ENCODE measurements around the gene DNAH17.

Gene DNAH17

DNA sequence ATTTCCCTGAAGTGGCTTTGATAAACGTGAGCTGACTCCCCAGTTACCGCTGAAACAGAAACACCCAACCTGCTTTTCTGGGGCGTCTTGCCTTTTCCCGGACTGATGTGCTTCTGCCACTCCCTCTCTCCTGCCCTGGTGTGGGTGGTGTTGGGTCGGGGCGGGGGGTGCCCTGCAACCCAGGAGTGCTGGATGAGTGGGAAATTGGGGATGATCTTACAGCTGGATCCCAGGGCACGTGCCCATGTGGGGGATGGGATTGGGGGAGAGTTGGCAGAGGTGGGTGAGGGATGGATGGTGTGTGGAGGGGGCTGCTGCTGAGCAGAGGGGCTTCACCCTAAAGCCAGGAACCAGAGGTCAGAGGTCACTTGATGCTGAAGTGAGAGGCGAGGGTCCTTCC lies 170.3 kb downstream of the DNAH17 start:
- Histone ChIP-seq H3K9me3 (ENCODE audit: control insufficient read depth in 2 of 2, low read length in 2 of 2) (no peaks in the 10 kb centered on the region), H3K36me3 (ENCODE audit: control insufficient read depth in 2 of 2, insufficient read depth in 2 of 2, low read length in 2 of 2) (peaks cover 25 to 29% of the 10 kb centered on the region in 2 donors), H3K9ac (ENCODE audit: low read length in 2 of 2) (no peak overlapping the region), H3K4me1 (ENCODE audit: control insufficient read depth, insufficient read depth, low read length) (peaks cover 17% of the 10 kb centered on the region), H3K27me3 (ENCODE audit: control insufficient read depth in 1 of 2, insufficient read depth in 2 of 2, low read length in 2 of 2) (no peaks in the 10 kb centered on the region), H3K4me3 (ENCODE audit: low read length in 2 of 2) (no peak overlapping the region), H3K27ac (ENCODE audit: low read length) (no peak overlapping the region)

GRCh38 chr17:78406396-78406795 lies 170.8 kb downstream of the DNAH17 start:
- H3K4me3 ChIP-seq (ENCODE audit: low read length in 2 of 2) = no peak overlapping the region
- peaks cover 17% of the 10 kb centered on the region for H3K4me1 ChIP-seq (ENCODE audit: control insufficient read depth, insufficient read depth, low read length)
- H3K27me3 ChIP-seq (ENCODE audit: control insufficient read depth in 1 of 2, insufficient read depth in 2 of 2, low read length in 2 of 2) = no peaks in the 10 kb centered on the region
- H3K9me3 ChIP-seq (ENCODE audit: control insufficient read depth in 2 of 2, low read length in 2 of 2) = no peaks in the 10 kb centered on the region
- H3K9ac ChIP-seq (ENCODE audit: low read length in 2 of 2) = no peak overlapping the region
- H3K27ac ChIP-seq (ENCODE audit: low read length) = no peak overlapping the region
- H3K36me3 ChIP-seq (ENCODE audit: control insufficient read depth in 2 of 2, insufficient read depth in 2 of 2, low read length in 2 of 2) = peaks cover 29% of the 10 kb centered on the region in 2 donors

DNA sequence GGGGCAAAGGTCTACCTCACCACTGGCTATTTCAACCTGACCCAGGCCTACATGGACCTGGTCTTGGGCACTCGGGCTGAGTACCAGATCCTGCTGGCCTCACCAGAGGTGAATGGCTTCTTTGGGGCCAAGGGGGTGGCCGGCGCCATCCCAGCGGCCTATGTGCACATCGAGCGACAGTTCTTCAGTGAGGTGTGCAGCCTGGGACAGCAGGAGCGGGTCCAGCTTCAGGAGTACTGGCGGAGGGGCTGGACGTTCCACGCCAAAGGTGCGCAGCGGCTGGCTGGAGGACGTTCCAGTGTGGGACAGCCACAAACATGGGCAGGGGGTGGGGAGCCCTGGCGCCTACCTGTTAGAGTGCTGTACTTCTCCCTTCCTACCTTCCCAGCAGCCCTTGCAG lies 173.4 kb downstream of the DNAH17 start:
- H3K4me3 ChIP-seq (ENCODE audit: low read length in 2 of 2) = no peak overlapping the region
- no peaks in the 10 kb centered on the region for H3K9me3 ChIP-seq (ENCODE audit: control insufficient read depth in 2 of 2, low read length in 2 of 2)
- H3K9ac ChIP-seq (ENCODE audit: low read length in 2 of 2) = no peak overlapping the region
- H3K36me3 ChIP-seq (ENCODE audit: control insufficient read depth in 2 of 2, insufficient read depth in 2 of 2, low read length in 2 of 2) = peaks cover 49 to 53% of the 10 kb centered on the region in 2 donors
- no peaks in the 10 kb centered on the region for H3K27me3 ChIP-seq (ENCODE audit: control insufficient read depth in 1 of 2, insufficient read depth in 2 of 2, low read length in 2 of 2)
- no peak overlapping the region for H3K27ac ChIP-seq (ENCODE audit: low read length)
- peaks cover 10% of the 10 kb centered on the region for H3K4me1 ChIP-seq (ENCODE audit: control insufficient read depth, insufficient read depth, low read length)

- no peaks in the 10 kb centered on the region for H3K27me3 ChIP-seq (ENCODE audit: control insufficient read depth in 1 of 2, insufficient read depth in 2 of 2, low read length in 2 of 2)
- H3K27ac ChIP-seq (ENCODE audit: low read length) = no peak overlapping the region
- H3K9me3 ChIP-seq (ENCODE audit: control insufficient read depth in 2 of 2, low read length in 2 of 2) = no peaks in the 10 kb centered on the region
- H3K4me3 ChIP-seq (ENCODE audit: low read length in 2 of 2) = no peak overlapping the region
- peaks cover 15% of the 10 kb centered on the region for H3K4me1 ChIP-seq (ENCODE audit: control insufficient read depth, insufficient read depth, low read length)
- peaks cover 51 to 59% of the 10 kb centered on the region in 2 donors for H3K36me3 ChIP-seq (ENCODE audit: control insufficient read depth in 2 of 2, insufficient read depth in 2 of 2, low read length in 2 of 2)
- no peak overlapping the region for H3K9ac ChIP-seq (ENCODE audit: low read length in 2 of 2)
These were observed 175.3 kb downstream of the DNAH17 start for GRCh38 chr17:78401891-78402290.

- no peak overlapping the region for H3K9ac ChIP-seq (ENCODE audit: low read length in 2 of 2)
- H3K9me3 ChIP-seq (ENCODE audit: control insufficient read depth in 2 of 2, low read length in 2 of 2) = no peaks in the 10 kb centered on the region
- H3K4me1 ChIP-seq (ENCODE audit: control insufficient read depth, insufficient read depth, low read length) = peaks cover 17% of the 10 kb centered on the region
- H3K27me3 ChIP-seq (ENCODE audit: control insufficient read depth in 1 of 2, insufficient read depth in 2 of 2, low read length in 2 of 2) = no peaks in the 10 kb centered on the region
- no peak overlapping the region for H3K4me3 ChIP-seq (ENCODE audit: low read length in 2 of 2)
- H3K27ac ChIP-seq (ENCODE audit: low read length) = no peak overlapping the region
- peaks cover 48 to 59% of the 10 kb centered on the region in 2 donors for H3K36me3 ChIP-seq (ENCODE audit: control insufficient read depth in 2 of 2, insufficient read depth in 2 of 2, low read length in 2 of 2)
These were observed 175.9 kb downstream of the DNAH17 start for GRCh38 chr17:78401246-78401645.

- peaks cover 48 to 59% of the 10 kb centered on the region in 2 donors for H3K36me3 ChIP-seq (ENCODE audit: control insufficient read depth in 2 of 2, insufficient read depth in 2 of 2, low read length in 2 of 2)
- no peak overlapping the region for H3K4me3 ChIP-seq (ENCODE audit: low read length in 2 of 2)
- no peak overlapping the region for H3K9ac ChIP-seq (ENCODE audit: low read length in 2 of 2)
- no peaks in the 10 kb centered on the region for H3K27me3 ChIP-seq (ENCODE audit: control insufficient read depth in 1 of 2, insufficient read depth in 2 of 2, low read length in 2 of 2)
- no peaks in the 10 kb centered on the region for H3K9me3 ChIP-seq (ENCODE audit: control insufficient read depth in 2 of 2, low read length in 2 of 2)
- no peak overlapping the region for H3K27ac ChIP-seq (ENCODE audit: low read length)
- H3K4me1 ChIP-seq (ENCODE audit: control insufficient read depth, insufficient read depth, low read length) = peaks cover 17% of the 10 kb centered on the region
These were observed 176.5 kb downstream of the DNAH17 start for GRCh38 chr17:78400581-78401240.

GRCh38 chr17:78399693-78400144 lies 177.5 kb downstream of the DNAH17 start:
- Histone ChIP-seq H3K9ac (ENCODE audit: low read length in 2 of 2) (no peak overlapping the region), H3K4me1 (ENCODE audit: control insufficient read depth, insufficient read depth, low read length) (peaks cover 17% of the 10 kb centered on the region), H3K27me3 (ENCODE audit: control insufficient read depth in 1 of 2, insufficient read depth in 2 of 2, low read length in 2 of 2) (no peaks in the 10 kb centered on the region), H3K27ac (ENCODE audit: low read length) (no peak overlapping the region), H3K4me3 (ENCODE audit: low read length in 2 of 2) (no peak overlapping the region), H3K9me3 (ENCODE audit: control insufficient read depth in 2 of 2, low read length in 2 of 2) (no peaks in the 10 kb centered on the region), H3K36me3 (ENCODE audit: control insufficient read depth in 2 of 2, insufficient read depth in 2 of 2, low read length in 2 of 2) (peaks cover 42 to 55% of the 10 kb centered on the region in 2 donors)

GRCh38 chr17:78399028-78399692 lies 178.0 kb downstream of the DNAH17 start:
- peaks cover 17% of the 10 kb centered on the region for H3K4me1 ChIP-seq (ENCODE audit: control insufficient read depth, insufficient read depth, low read length)
- no peak overlapping the region for H3K4me3 ChIP-seq (ENCODE audit: low read length in 2 of 2)

DNA sequence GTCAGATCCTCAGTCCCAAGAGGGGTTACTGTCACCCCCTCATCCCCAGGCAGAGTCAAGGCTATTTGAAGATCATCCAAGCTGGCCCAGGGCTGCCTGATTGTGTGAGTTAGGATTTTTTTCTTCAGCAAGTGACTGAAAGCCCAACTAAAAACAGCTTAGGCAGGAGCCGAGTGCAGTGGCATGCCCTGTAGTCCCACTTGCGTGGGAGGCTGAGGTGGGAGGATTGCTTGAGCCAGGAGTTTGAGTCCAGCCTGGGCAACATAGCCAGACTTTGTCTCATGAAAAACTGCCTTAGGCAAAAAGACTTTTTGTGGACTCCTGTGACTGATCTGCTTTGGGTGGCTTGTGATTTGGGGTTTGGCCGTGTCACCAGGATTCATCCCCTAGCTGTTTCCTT lies 178.8 kb downstream of the DNAH17 start:
- H3K4me1 ChIP-seq (ENCODE audit: control insufficient read depth, insufficient read depth, low read length) = peaks cover 17% of the 10 kb centered on the region
- no peaks in the 10 kb centered on the region for H3K9me3 ChIP-seq (ENCODE audit: control insufficient read depth in 2 of 2, low read length in 2 of 2)
- H3K36me3 ChIP-seq (ENCODE audit: control insufficient read depth in 2 of 2, insufficient read depth in 2 of 2, low read length in 2 of 2) = peaks cover 36 to 46% of the 10 kb centered on the region in 2 donors
- H3K27me3 ChIP-seq (ENCODE audit: control insufficient read depth in 1 of 2, insufficient read depth in 2 of 2, low read length in 2 of 2) = no peaks in the 10 kb centered on the region
- H3K4me3 ChIP-seq (ENCODE audit: low read length in 2 of 2) = no peak overlapping the region
- H3K9ac ChIP-seq (ENCODE audit: low read length in 2 of 2) = no peak overlapping the region
- H3K27ac ChIP-seq (ENCODE audit: low read length) = no peak overlapping the region

More at GRCh38 chr17:78399028-78399692, 178.0 kb downstream of the DNAH17 start:
- H3K27me3 ChIP-seq (ENCODE audit: control insufficient read depth in 1 of 2, insufficient read depth in 2 of 2, low read length in 2 of 2) = no peaks in the 10 kb centered on the region
- H3K9me3 ChIP-seq (ENCODE audit: control insufficient read depth in 2 of 2, low read length in 2 of 2) = no peaks in the 10 kb centered on the region
- no peak overlapping the region for H3K27ac ChIP-seq (ENCODE audit: low read length)
- peaks cover 38 to 52% of the 10 kb centered on the region in 2 donors for H3K36me3 ChIP-seq (ENCODE audit: control insufficient read depth in 2 of 2, insufficient read depth in 2 of 2, low read length in 2 of 2)
- no peak overlapping the region for H3K9ac ChIP-seq (ENCODE audit: low read length in 2 of 2)

- Histone ChIP-seq H3K36me3 (ENCODE audit: control insufficient read depth in 2 of 2, insufficient read depth in 2 of 2, low read length in 2 of 2) (peaks cover 29 to 41% of the 10 kb centered on the region in 2 donors), H3K4me1 (ENCODE audit: control insufficient read depth, insufficient read depth, low read length) (peaks cover 17% of the 10 kb centered on the region), H3K9me3 (ENCODE audit: control insufficient read depth in 2 of 2, low read length in 2 of 2) (no peaks in the 10 kb centered on the region), H3K27ac (ENCODE audit: low read length) (peak overlapping the region; percentile 55), H3K4me3 (ENCODE audit: low read length in 2 of 2) (peak overlapping the region in 1 of 2 donors; percentile 15), H3K9ac (ENCODE audit: low read length in 2 of 2) (peak overlapping the region in 1 of 2 donors; percentile 13), H3K27me3 (ENCODE audit: control insufficient read depth in 1 of 2, insufficient read depth in 2 of 2, low read length in 2 of 2) (no peaks in the 10 kb centered on the region)
These were observed 179.5 kb downstream of the DNAH17 start for GRCh38 chr17:78397681-78398101.

Data from stomach smooth muscle (tissue), 2 donors.